Spinal cord (tissue), 10 donors: ENCODE data around the gene NAP1L5. TPM values are rescaled to one million over a fixed set of nuclear protein-coding genes. Genes with fewer than 3 reads are reported as not detected.

Source experiments
- DNase-seq, 6 donors: peaks; one replicate each; pipeline versions ENCODE4 v3.0.0 to v3.0.0-alpha.2; 2013 to 2015; ENCODE audit warnings: low spot score in 6 of 6, low read depth in 4 of 6
- H3K27ac ChIP-seq: one replicate; pipeline ENCODE4 v1.5.1; 2013; ENCODE audit warnings: low read depth, low read length, control low read depth
- H3K27me3 ChIP-seq: one replicate; pipeline ENCODE4 v1.6.1; 2013; ENCODE audit warnings: low read length; ENCODE audit not compliant: control insufficient read depth, insufficient read depth
- H3K36me3 ChIP-seq: one replicate; pipeline ENCODE4 v1.6.1; 2013; ENCODE audit warnings: low read length; ENCODE audit not compliant: control insufficient read depth, insufficient read depth
- H3K4me1 ChIP-seq: one replicate; pipeline ENCODE4 v1.6.1; 2013; ENCODE audit warnings: low read length; ENCODE audit not compliant: control insufficient read depth, insufficient read depth
- H3K4me3 ChIP-seq: one replicate; pipeline ENCODE4 v1.5.1; 2013; ENCODE audit warnings: low read depth, low read length, control low read depth
- H3K9me3 ChIP-seq: one replicate; pipeline ENCODE4 v1.6.1; 2013; ENCODE audit warnings: low read length; ENCODE audit not compliant: control insufficient read depth, insufficient read depth
- WGBS: methylation state at CpG from one replicate; pipeline ENCODE4 v1.1.5; 2013; ENCODE audit warnings: missing lambda C conversion rate; ENCODE audit not compliant: insufficient coverage; 5-methylcytosine and 5-hydroxymethylcytosine counted together
- polyA plus RNA-seq, 2 donors: library from polyadenylated mRNA; unstranded; fragments of 120-200 nt; gene quantifications; one replicate each; pipeline ENCODE4 v1.2.1, GENCODE V29; 2013; ENCODE audit not compliant: insufficient read length in 2 of 2
- total RNA-seq, 2 donors: library from RNA; depleted of rRNA in 1 of 2; stranded (reverse); fragments of 120-200 nt in 1 of 2; fragments of >200 nt in 1 of 2; gene quantifications; one replicate each; pipeline versions ENCODE4 v1.2.3 to v1.2.4, GENCODE V29; 2013 to 2014
- donor health status: healthy.

NAP1L5 gene
- total and polyA plus RNA-seq, 4 donors: 37.7 to 255 (median 183) TPM

GRCh38 chr4:88681209-88681608, 16.4 kb downstream of the NAP1L5 start:
- Histone ChIP-seq H3K36me3 (peaks cover 12% of the 10 kb centered on the region), H3K27ac (no peak overlapping the region), H3K4me1 (no peaks in the 10 kb centered on the region), H3K9me3 (no peaks in the 10 kb centered on the region), H3K27me3 (no peaks in the 10 kb centered on the region), H3K4me3 (no peak overlapping the region)
- no peak for DNase-seq
- 100% methylated on average over 3 of the region's 5 CpGs for WGBS

- H3K9me3 ChIP-seq: no peaks in the 10 kb centered on the region
- no peak overlapping the region for H3K4me3 ChIP-seq
- H3K27me3 ChIP-seq: no peaks in the 10 kb centered on the region
- no CpG with 5 or more reads among the region's 2 CpGs for WGBS
- no peaks in the 10 kb centered on the region for H3K4me1 ChIP-seq
- no peak overlapping the region for H3K27ac ChIP-seq
- DNase-seq: no peak
- H3K36me3 ChIP-seq: peaks cover 15% of the 10 kb centered on the region
Observed at GRCh38 chr4:88675543-88675942, 22.1 kb downstream of the NAP1L5 start.

- Histone ChIP-seq H3K27ac (no peak overlapping the region), H3K4me1 (no peaks in the 10 kb centered on the region), H3K27me3 (no peaks in the 10 kb centered on the region), H3K36me3 (peaks cover 15% of the 10 kb centered on the region), H3K9me3 (no peaks in the 10 kb centered on the region), H3K4me3 (no peak overlapping the region)
- 46% methylated on average over 1 of the region's 2 CpGs for WGBS
- DNase-seq: peak in 1 of 6 donors; percentile 27
Observed at GRCh38 chr4:88674979-88675378, 22.6 kb downstream of the NAP1L5 start.

- Histone ChIP-seq H3K9me3 (no peaks in the 10 kb centered on the region), H3K4me1 (no peaks in the 10 kb centered on the region), H3K4me3 (no peak overlapping the region), H3K27ac (no peak overlapping the region), H3K27me3 (no peaks in the 10 kb centered on the region), H3K36me3 (peaks cover 13% of the 10 kb centered on the region)
- no peak for DNase-seq
Observed at GRCh38 chr4:88674565-88674964, 23.1 kb downstream of the NAP1L5 start.

- no peak for DNase-seq
Observed at GRCh38 chr4:88673886-88674285, 23.7 kb downstream of the NAP1L5 start.

GRCh38 chr4:88672987-88673386, 24.6 kb downstream of the NAP1L5 start:
- H3K4me1 ChIP-seq: no peaks in the 10 kb centered on the region
- H3K9me3 ChIP-seq: no peaks in the 10 kb centered on the region
- H3K27me3 ChIP-seq: no peaks in the 10 kb centered on the region
- no peak overlapping the region for H3K4me3 ChIP-seq
- H3K36me3 ChIP-seq: peaks cover 11% of the 10 kb centered on the region
- H3K27ac ChIP-seq: no peak overlapping the region
- 51% methylated on average over 4 of the region's 5 CpGs for WGBS
- peak in 3 of 6 donors; percentile 13 to 75 (median 67) for DNase-seq

More at GRCh38 chr4:88673886-88674285, 23.7 kb downstream of the NAP1L5 start:
- Histone ChIP-seq H3K4me3 (no peak overlapping the region), H3K36me3 (peaks cover 11% of the 10 kb centered on the region), H3K4me1 (no peaks in the 10 kb centered on the region), H3K27me3 (no peaks in the 10 kb centered on the region), H3K27ac (no peak overlapping the region), H3K9me3 (no peaks in the 10 kb centered on the region)
- WGBS: 100% methylated on average over 1 of the region's 2 CpGs

- Histone ChIP-seq H3K4me3 (no peak overlapping the region), H3K36me3 (no peaks in the 10 kb centered on the region), H3K27ac (no peak overlapping the region), H3K4me1 (peaks cover 3% of the 10 kb centered on the region), H3K27me3 (no peaks in the 10 kb centered on the region), H3K9me3 (no peaks in the 10 kb centered on the region)
- WGBS: 100% methylated on average over 2 of the region's 2 CpGs
- no peak for DNase-seq
Observed at GRCh38 chr4:88661739-88662138, 35.9 kb downstream of the NAP1L5 start.

- Histone ChIP-seq H3K27ac (no peak overlapping the region), H3K36me3 (no peaks in the 10 kb centered on the region), H3K27me3 (no peaks in the 10 kb centered on the region), H3K4me3 (no peak overlapping the region), H3K9me3 (no peaks in the 10 kb centered on the region), H3K4me1 (peaks cover 3% of the 10 kb centered on the region)
- 100% methylated on average over 1 of the region's 7 CpGs for WGBS
- DNase-seq: no peak
Observed at GRCh38 chr4:88660446-88661294, 37.0 kb downstream of the NAP1L5 start.

- H3K36me3 ChIP-seq: no peaks in the 10 kb centered on the region
- H3K9me3 ChIP-seq: no peaks in the 10 kb centered on the region
- H3K4me3 ChIP-seq: no peak overlapping the region
- no peak for DNase-seq
- no peaks in the 10 kb centered on the region for H3K27me3 ChIP-seq
- peaks cover 3% of the 10 kb centered on the region for H3K4me1 ChIP-seq
- H3K27ac ChIP-seq: no peak overlapping the region
Observed at GRCh38 chr4:88659890-88660208, 37.8 kb downstream of the NAP1L5 start.
